Omental fat pad (tissue), 4 donors: Measurements from ENCODE around the gene SNX8. TPM values are rescaled to one million over a fixed set of nuclear protein-coding genes. Genes with fewer than 3 reads are reported as not detected.

Source experiments
- ATAC-seq: fragments of 150-250 bp; one replicate; pipeline ENCODE4 v1.9.1; 2016; ENCODE audit warnings: mild to moderate bottlenecking, moderate library complexity; ENCODE audit not compliant: low FRiP score
- DNase-seq: peaks from one replicate; pipeline ENCODE4 v3.0.0-alpha.2; 2019; ENCODE audit warnings: low spot score
- CTCF ChIP-seq, 3 donors: fragments of 450-650 bp; IDR thresholded peaks; one replicate each; pipeline ENCODE4 v1.5.1; 2016 to 2017; ENCODE audit warnings: antibody characterized with exemption in 3 of 3, mild to moderate bottlenecking in 3 of 3, moderate library complexity in 2 of 3
- total RNA-seq, 4 donors: library from RNA; depleted of rRNA; stranded (reverse); fragments of >200 nt; gene quantifications; one replicate each; pipeline ENCODE4 v1.1.0, GENCODE V29; 2016

The SNX8 gene
- total RNA-seq, 4 donors from 2014 or later: 18.6 to 50.1 (median 26.7) TPM

- TF ChIP-seq CTCF (IDR thresholded peaks at IDR 0.05): no peak
- no peak for ATAC-seq
Measured at GRCh38 chr7:2289111-2289586, 25.1 kb downstream of the SNX8 start.

GRCh38 chr7:2288503-2288902, 25.7 kb downstream of the SNX8 start:
- no peak for TF ChIP-seq CTCF (IDR thresholded peaks at IDR 0.05)
- ATAC-seq: no peak

More at GRCh38 chr7:2289111-2289586, 25.1 kb downstream of the SNX8 start:
- DNase-seq: no peak

GRCh38 chr7:2287745-2288144, 26.5 kb downstream of the SNX8 start:
- no peak for TF ChIP-seq CTCF (IDR thresholded peaks at IDR 0.05)
- no peak for DNase-seq
- no peak for ATAC-seq

More at GRCh38 chr7:2288503-2288902, 25.7 kb downstream of the SNX8 start:
- no peak for DNase-seq

- ATAC-seq (no peak), DNase-seq (no peak)
- TF ChIP-seq CTCF (IDR thresholded peaks at IDR 0.05): no peak
Measured at GRCh38 chr7:2283074-2283473, 31.2 kb downstream of the SNX8 start.

- no peak for ATAC-seq
- TF ChIP-seq CTCF (IDR thresholded peaks at IDR 0.05): no peak
- no peak for DNase-seq
Measured at GRCh38 chr7:2282185-2282751, 32.0 kb downstream of the SNX8 start.

- DNase-seq (no peak), ATAC-seq (no peak)
- TF ChIP-seq CTCF (IDR thresholded peaks at IDR 0.05): no peak
Measured at GRCh38 chr7:2281541-2281940, 32.7 kb downstream of the SNX8 start.

GRCh38 chr7:2280424-2280823, 33.8 kb downstream of the SNX8 start:
- TF ChIP-seq CTCF (IDR thresholded peaks at IDR 0.05): no peak
- DNase-seq (no peak), ATAC-seq (no peak)
